GM12891 (cell line): ENCODE measurements around the gene MXD3.

Source experiments
- DNase-seq: peaks from one replicate; pipeline ENCODE4 v3.0.0; 2011; ENCODE audit warnings: low spot score; ENCODE audit not compliant: insufficient read length
- FAIRE-seq: peaks from 2 replicates; lab custom pipeline; 2011; peaks lifted over from hg19 to GRCh38; lab: Jason Lieb, UNC
- PAX5 ChIP-seq: IDR thresholded peaks from 2 replicates; pipeline ENCODE4 v1.6.1; 2011; ENCODE audit warnings: low read length, moderate library complexity, mild to moderate bottlenecking; ENCODE audit not compliant: insufficient read depth, severe bottlenecking
- POLR2A ChIP-seq: IDR thresholded peaks from 2 replicates; pipeline ENCODE4 v1.6.1; 2011; ENCODE audit warnings: low read depth, low read length, control low read depth
- POLR2AphosphoS5 ChIP-seq: IDR thresholded peaks from 2 replicates; pipeline ENCODE4 v1.6.1; 2011; ENCODE audit warnings: low read depth, low read length, control low read depth
- POU2F2 ChIP-seq: IDR thresholded peaks from 2 replicates; pipeline ENCODE4 v1.6.1; 2011; ENCODE audit warnings: low read depth, mild to moderate bottlenecking, control low read depth, low read length, moderate library complexity
- SPI1 ChIP-seq: IDR thresholded peaks from 2 replicates; pipeline ENCODE4 v1.6.1; 2011; ENCODE audit warnings: low read depth, low read length, control low read depth
- TAF1 ChIP-seq: IDR thresholded peaks from 2 replicates; pipeline ENCODE4 v1.6.1; 2011; ENCODE audit warnings: low read depth, low read length, control low read depth

Gene MXD3

GRCh38 chr5:177303925-177304391 lies 7.7 kb downstream of the MXD3 start:
- DNase-seq (no peak), FAIRE-seq (no peak)
- TF ChIP-seq POU2F2 = no peak

- peak; percentile 87 for FAIRE-seq
- peak; percentile 88 for DNase-seq
- TF ChIP-seq POLR2A = peak; percentile 54; the same call in 1 of the 2 replicates
- 0 out of 2 replicates have a peak, but pooled peaks have one; percentile 2 for TF ChIP-seq POLR2AphosphoS5
- no peak for TF ChIP-seq PAX5
- TF ChIP-seq TAF1 = no peak
- no peak for TF ChIP-seq SPI1
These were observed 8.4 kb downstream of the MXD3 start, which contains the start of the genes PRELID1 and RAB24 for GRCh38 chr5:177303121-177303924. TSS of gene PRELID1 (plus strand) at chr5:177303799. CDS start at chr5:177303986, 187 bp downstream. TSS of gene RAB24 (minus strand) at chr5:177303719. CDS start at chr5:177303288, 431 bp downstream.

GRCh38 chr5:177302354-177303110 lies 9.2 kb downstream of the MXD3 start:
- FAIRE-seq = peak; percentile 23
- TF ChIP-seq PAX5 = no peak
- TF ChIP-seq POLR2A = 0 out of 2 replicates have a peak, but pooled peaks have one; percentile 24
- DNase-seq = no peak

- TF ChIP-seq SPI1 = no peak
- no peak for TF ChIP-seq POLR2A
- TF ChIP-seq PAX5 = no peak
- TF ChIP-seq TAF1 = no peak
- TF ChIP-seq POLR2AphosphoS5 = 0 out of 2 replicates have a peak, but pooled peaks have one; percentile 15
- TF ChIP-seq POU2F2 = no peak
- no peak for FAIRE-seq
- DNase-seq = no peak
These were observed 10.1 kb downstream of the MXD3 start for GRCh38 chr5:177301503-177302165.

- FAIRE-seq (no peak), DNase-seq (no peak)
- TF ChIP-seq SPI1 (no peak), POLR2AphosphoS5 (no peak), PAX5 (no peak), POLR2A (no peak), POU2F2 (no peak), TAF1 (no peak)
These were observed 10.7 kb downstream of the MXD3 start for GRCh38 chr5:177300951-177301350.

- FAIRE-seq (peak; percentile 90), DNase-seq (no peak)
- TF ChIP-seq SPI1 (peak; percentile 96), TAF1 (peak; percentile 34; the same call in 1 of the 2 replicates), POLR2AphosphoS5 (peak; percentile 39; the same call in 1 of the 2 replicates), POU2F2 (no peak), PAX5 (no peak)
These were observed 11.3 kb downstream of the MXD3 start for GRCh38 chr5:177300236-177300880.

GRCh38 chr5:177299697-177300096 lies 12.0 kb downstream of the MXD3 start:
- TF ChIP-seq SPI1 = no peak
- no peak for TF ChIP-seq PAX5
- TF ChIP-seq TAF1 = no peak
- TF ChIP-seq POLR2AphosphoS5 = no peak
- TF ChIP-seq POU2F2 = no peak
- no peak for TF ChIP-seq POLR2A
- FAIRE-seq = no peak
- no peak for DNase-seq

- FAIRE-seq (no peak), DNase-seq (no peak)
- TF ChIP-seq SPI1 (no peak), TAF1 (no peak), POLR2A (no peak)
These were observed 13.8 kb downstream of the MXD3 start for GRCh38 chr5:177297922-177298321.

- FAIRE-seq (peak; percentile 76), DNase-seq (no peak)
- TF ChIP-seq TAF1 (no peak), SPI1 (0 out of 2 replicates have a peak, but pooled peaks have one; percentile 12)
These were observed 15.1 kb downstream of the MXD3 start for GRCh38 chr5:177296581-177296980.

GRCh38 chr5:177295924-177296323 lies 15.8 kb downstream of the MXD3 start:
- peak; percentile 49 for TF ChIP-seq SPI1
- TF ChIP-seq POLR2AphosphoS5 = no peak
- DNase-seq = no peak
- FAIRE-seq = peak; percentile 72
